Mesothelial cell of epicardium (in vitro differentiated cells): ENCODE data around the gene PEAK1. TPM values are rescaled to one million over a fixed set of nuclear protein-coding genes. Genes with fewer than 3 reads are reported as not detected.

Source experiments
- DNase-seq, 2 experiments: peaks; one replicate each; pipeline ENCODE4 v3.0.0; 2021; ENCODE audit warnings: low spot score in 2 of 2; ENCODE audit not compliant: unreplicated experiment in 2 of 2
- H3K27ac Mint-ChIP-seq: 2 replicates; pipeline ENCODE4 v1.8.0; 2021; ENCODE audit warnings: mixed read lengths
- H3K27me3 Mint-ChIP-seq: 2 replicates; pipeline ENCODE4 v1.8.0; 2021; ENCODE audit warnings: low read depth, mixed read lengths
- H3K36me3 Mint-ChIP-seq: 2 replicates; pipeline ENCODE4 v1.8.0; 2021; ENCODE audit warnings: mixed read lengths
- H3K4me1 Mint-ChIP-seq: 2 replicates; pipeline ENCODE4 v1.8.0; 2021; ENCODE audit warnings: mixed read lengths
- H3K4me3 Mint-ChIP-seq: 2 replicates; pipeline ENCODE4 v1.8.0; 2021; ENCODE audit warnings: mild to moderate bottlenecking, moderate library complexity, mixed read lengths
- H3K9me3 Mint-ChIP-seq: 2 replicates; pipeline ENCODE4 v1.8.0; 2021; ENCODE audit warnings: mixed read lengths
- CTCF ChIP-seq: fragments of 200-600 bp; sonication (generic); IDR thresholded peaks from one replicate; pipeline ENCODE4 v1.5.0; 2021; ENCODE audit warnings: antibody characterized with exemption; ENCODE audit not compliant: unreplicated experiment
- total RNA-seq: library from RNA; stranded (reverse); gene quantifications from 3 replicates; pipeline ENCODE4 v1.2.1, GENCODE V29; 2021

The PEAK1 gene
- total RNA-seq, 1 donor from 2014 or later = 92.3 TPM

- Mint-ChIP-seq H3K27ac (no peak overlapping the region), H3K27me3 (no peaks in the 10 kb centered on the region), H3K4me3 (no peak overlapping the region), H3K36me3 (no peaks in the 10 kb centered on the region), H3K4me1 (peaks cover 36% of the 10 kb centered on the region), H3K9me3 (no peaks in the 10 kb centered on the region)
- no peak for DNase-seq
- no peak for TF ChIP-seq CTCF
Observed at GRCh38 chr15:77384589-77385359, 35.1 kb downstream of the PEAK1 start.

- Mint-ChIP-seq H3K36me3 (no peaks in the 10 kb centered on the region), H3K27me3 (no peaks in the 10 kb centered on the region), H3K4me1 (peaks cover 30% of the 10 kb centered on the region), H3K4me3 (no peak overlapping the region), H3K9me3 (no peaks in the 10 kb centered on the region), H3K27ac (no peak overlapping the region)
- DNase-seq = no peak
- no peak for TF ChIP-seq CTCF
Observed at GRCh38 chr15:77384086-77384485, 35.8 kb downstream of the PEAK1 start.

- H3K27ac Mint-ChIP-seq = no peak overlapping the region
- H3K27me3 Mint-ChIP-seq = no peaks in the 10 kb centered on the region
- DNase-seq = no peak
- no peak for TF ChIP-seq CTCF
- H3K36me3 Mint-ChIP-seq = no peaks in the 10 kb centered on the region
- H3K9me3 Mint-ChIP-seq = no peaks in the 10 kb centered on the region
- peaks cover 7% of the 10 kb centered on the region for H3K4me1 Mint-ChIP-seq
- H3K4me3 Mint-ChIP-seq = no peak overlapping the region
Observed at GRCh38 chr15:77380033-77380432, 39.9 kb downstream of the PEAK1 start.

GRCh38 chr15:77376770-77377169, 43.1 kb downstream of the PEAK1 start:
- Mint-ChIP-seq H3K36me3 (no peaks in the 10 kb centered on the region), H3K9me3 (peaks cover 8% of the 10 kb centered on the region), H3K4me1 (peaks cover 3% of the 10 kb centered on the region), H3K4me3 (no peak overlapping the region), H3K27ac (no peak overlapping the region), H3K27me3 (no peaks in the 10 kb centered on the region)
- DNase-seq = no peak
- TF ChIP-seq CTCF = no peak

GRCh38 chr15:77375133-77375532, 44.8 kb downstream of the PEAK1 start:
- H3K9me3 Mint-ChIP-seq = peaks cover 8% of the 10 kb centered on the region
- H3K27ac Mint-ChIP-seq = no peak overlapping the region
- no peak for DNase-seq
- no peaks in the 10 kb centered on the region for H3K36me3 Mint-ChIP-seq
- TF ChIP-seq CTCF = no peak
- H3K4me1 Mint-ChIP-seq = peaks cover 3% of the 10 kb centered on the region
- H3K27me3 Mint-ChIP-seq = no peaks in the 10 kb centered on the region
- no peak overlapping the region for H3K4me3 Mint-ChIP-seq
